Right cardiac atrium (tissue), 5 donors: Measurements from ENCODE around the gene SORCS2. TPM values are rescaled to one million over a fixed set of nuclear protein-coding genes. Genes with fewer than 3 reads are reported as not detected.

ENCODE experiments used
- ATAC-seq, 2 donors: fragments of 200-7000 bp; cut with Tn5 transposase; one replicate each; pipeline versions ENCODE4 v1.8.0 to v1.9.1; 2020; ENCODE audit warnings: moderate library complexity in 2 of 2, mild to moderate bottlenecking in 1 of 2
- DNase-seq, 3 donors: peaks; one replicate each; pipeline ENCODE4 v3.0.0-alpha.2; 2020
- H3K27ac ChIP-seq: one replicate; pipeline ENCODE4 v1.5.1; 2013; ENCODE audit warnings: mild to moderate bottlenecking, low read length, control low read depth, moderate library complexity
- H3K27me3 ChIP-seq: one replicate; pipeline ENCODE4 v1.6.1; 2013; ENCODE audit not compliant: control insufficient read depth, insufficient read depth
- H3K4me1 ChIP-seq: one replicate; pipeline ENCODE4 v1.6.1; 2013; ENCODE audit warnings: low read length; ENCODE audit not compliant: control insufficient read depth, insufficient read depth
- H3K4me3 ChIP-seq: one replicate; pipeline ENCODE4 v1.5.1; 2013; ENCODE audit warnings: low read length, control low read depth
- H3K9me3 ChIP-seq: one replicate; pipeline ENCODE4 v1.6.1; 2013; ENCODE audit warnings: low read length; ENCODE audit not compliant: control insufficient read depth
- WGBS: extraction: QIAGEN DNeasy Blood & Tissue Kit; methylation state at CpG from one replicate; pipeline ENCODE4 v1.1.7; 2013; 5-methylcytosine and 5-hydroxymethylcytosine counted together
- intact Hi-C, 4 donors: fragments of 100-400 bp; cut with DNase I; formaldehyde crosslinking; loops; one replicate each; pipeline versions ENCODE4 v1.11.0 to v1.14.0; 2022 to 2023
- polyA plus RNA-seq: library from polyadenylated mRNA; stranded (reverse); fragments of 200-250 nt; gene quantifications from one replicate; pipeline ENCODE4 v1.2.3, GENCODE V29; 2013
- total RNA-seq, 4 donors: library from RNA; stranded (reverse); fragmentation: NEBNext Ultra II Directional; extraction: Animal tissue kit (Norgen Biotek cat#: 25700); gene quantifications; one replicate each; pipeline ENCODE4 v1.2.1, GENCODE V29; 2021
- donor health status: healthy with polysubstance abuse.
- donor health status: DM: no; HTN: yes; CAD: no.
- donor health status: DM: no; HTN: no; CAD: no.
- donor health status: DM: no; HTN: yes; CAD: no; lungs with severe emphysema.
- donor health status: DM: yes; HTN: yes; CAD: no.

SORCS2 gene
- total and polyA plus RNA-seq, 5 donors, result 2.1 to 7.3 (median 2.7) TPM

DNA sequence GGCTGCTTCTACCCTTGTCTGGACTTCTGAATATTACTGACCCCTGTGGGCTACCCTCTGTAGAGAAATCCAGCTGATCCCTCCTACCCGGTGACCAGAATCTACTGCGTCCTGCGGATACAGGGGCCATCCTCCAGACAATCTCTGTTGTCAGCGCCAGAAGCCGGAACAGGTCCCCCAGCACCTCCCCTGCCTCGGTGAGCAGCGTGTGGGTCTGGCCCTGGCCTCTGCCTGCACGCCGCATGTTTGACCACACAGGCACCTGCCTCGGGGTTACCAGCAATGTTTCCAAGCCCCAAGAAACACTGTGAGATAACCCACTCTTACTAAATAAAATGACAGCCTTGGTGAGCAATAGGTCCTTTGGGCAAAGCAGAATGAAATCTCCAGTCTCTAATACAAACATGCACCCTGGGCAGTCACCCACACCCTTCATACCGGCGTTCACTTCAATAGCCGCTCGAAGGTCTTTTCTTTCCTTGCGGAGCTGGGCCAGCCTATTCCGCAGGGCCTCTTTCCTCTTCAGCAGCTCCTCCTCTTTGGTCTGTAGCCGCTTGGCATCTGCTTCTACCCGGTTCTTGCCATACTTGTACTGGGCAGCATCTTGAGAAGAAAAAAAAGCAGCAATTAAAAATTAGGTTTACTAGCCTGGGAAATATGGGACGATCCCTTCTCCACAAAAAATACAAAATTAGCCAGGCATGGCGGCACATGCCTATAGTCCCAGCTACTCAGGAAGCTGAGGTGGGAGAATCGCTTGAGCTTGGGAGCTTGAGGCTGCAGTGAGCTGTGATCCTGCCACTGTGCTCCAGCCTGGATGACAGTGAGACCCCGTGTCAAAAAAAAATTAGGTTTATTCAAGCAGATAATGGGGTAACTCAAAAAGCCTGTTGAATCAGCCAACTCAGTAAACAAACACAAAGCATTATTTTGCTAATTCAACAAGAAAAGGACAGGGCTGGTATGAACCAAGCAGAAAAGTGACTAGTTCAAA is 582.3 kb downstream of the SORCS2 start:
- H3K4me1 ChIP-seq, result peaks cover 3% of the 10 kb centered on the region
- ATAC-seq, result no peak
- DNase-seq, result no peak

GRCh38 chr4:7775396-7775795 is 583.1 kb downstream of the SORCS2 start:
- no peak overlapping the region for H3K4me3 ChIP-seq
- H3K27me3 ChIP-seq, result no peaks in the 10 kb centered on the region
- H3K27ac ChIP-seq, result no peak overlapping the region
- ATAC-seq (no peak), DNase-seq (peak in 1 of 3 donors; percentile 18)
- peaks cover 5% of the 10 kb centered on the region for H3K4me1 ChIP-seq
- intact Hi-C loops, result no loop called here
- WGBS, result 80% methylated on average over 9 of the region's 9 CpGs
- no peaks in the 10 kb centered on the region for H3K9me3 ChIP-seq

More for the DNA sequence above, 582.3 kb downstream of the SORCS2 start:
- intact Hi-C loops, result no loop called here
- H3K27me3 ChIP-seq, result no peaks in the 10 kb centered on the region
- H3K27ac ChIP-seq, result no peak overlapping the region
- H3K4me3 ChIP-seq, result no peak overlapping the region
- no peaks in the 10 kb centered on the region for H3K9me3 ChIP-seq
- WGBS, result 92% methylated on average over 22 of the region's 22 CpGs

- intact Hi-C loops, result no loop called here
- H3K4me1 ChIP-seq, result peaks cover 11% of the 10 kb centered on the region
Measured at GRCh38 chr4:7777017-7777710, 584.8 kb downstream of the SORCS2 start.

DNA sequence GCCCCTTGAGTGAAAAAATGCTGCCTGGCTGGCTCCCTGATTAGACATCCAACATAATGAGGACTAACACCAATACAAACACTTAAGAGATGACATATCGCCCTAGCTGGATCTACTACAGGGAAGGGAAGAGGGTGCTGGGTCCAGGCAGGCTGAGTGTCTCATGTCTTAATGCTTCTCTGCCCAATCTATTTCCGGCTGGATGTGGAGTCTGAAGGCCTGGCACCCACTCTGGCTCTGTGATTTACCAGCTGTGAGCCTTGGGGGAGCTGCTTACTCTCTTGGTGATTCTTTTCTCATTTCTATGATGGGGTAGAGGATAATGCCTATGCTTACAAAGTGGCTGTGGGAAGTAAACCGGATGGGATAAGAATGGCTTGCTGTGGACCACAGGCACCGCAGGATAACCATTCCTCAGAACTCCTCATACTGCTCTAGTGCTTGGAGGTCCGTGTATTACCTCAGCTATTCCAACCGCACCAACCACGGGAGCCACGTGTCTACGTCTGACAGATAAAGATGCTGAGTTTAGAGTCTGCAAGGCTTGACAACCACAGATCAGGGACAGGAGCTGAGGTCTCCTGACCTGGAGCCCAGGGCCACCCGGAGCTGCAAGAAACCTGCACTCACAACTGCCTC is 585.7 kb downstream of the SORCS2 start:
- H3K27ac ChIP-seq, result no peak overlapping the region
- H3K4me3 ChIP-seq, result no peak overlapping the region
- ATAC-seq (no peak), DNase-seq (no peak)
- WGBS, result 68% methylated on average over 10 of the region's 10 CpGs
- intact Hi-C loops, result no loop called here
- no peaks in the 10 kb centered on the region for H3K27me3 ChIP-seq
- no peaks in the 10 kb centered on the region for H3K9me3 ChIP-seq
- H3K4me1 ChIP-seq, result peaks cover 11% of the 10 kb centered on the region

More at GRCh38 chr4:7777017-7777710, 584.8 kb downstream of the SORCS2 start:
- WGBS, result 96% methylated on average over 17 of the region's 17 CpGs
- ATAC-seq, result no peak
- no peak for DNase-seq
- Histone ChIP-seq H3K9me3 (no peaks in the 10 kb centered on the region), H3K4me3 (no peak overlapping the region), H3K27ac (no peak overlapping the region), H3K27me3 (no peaks in the 10 kb centered on the region)

DNA sequence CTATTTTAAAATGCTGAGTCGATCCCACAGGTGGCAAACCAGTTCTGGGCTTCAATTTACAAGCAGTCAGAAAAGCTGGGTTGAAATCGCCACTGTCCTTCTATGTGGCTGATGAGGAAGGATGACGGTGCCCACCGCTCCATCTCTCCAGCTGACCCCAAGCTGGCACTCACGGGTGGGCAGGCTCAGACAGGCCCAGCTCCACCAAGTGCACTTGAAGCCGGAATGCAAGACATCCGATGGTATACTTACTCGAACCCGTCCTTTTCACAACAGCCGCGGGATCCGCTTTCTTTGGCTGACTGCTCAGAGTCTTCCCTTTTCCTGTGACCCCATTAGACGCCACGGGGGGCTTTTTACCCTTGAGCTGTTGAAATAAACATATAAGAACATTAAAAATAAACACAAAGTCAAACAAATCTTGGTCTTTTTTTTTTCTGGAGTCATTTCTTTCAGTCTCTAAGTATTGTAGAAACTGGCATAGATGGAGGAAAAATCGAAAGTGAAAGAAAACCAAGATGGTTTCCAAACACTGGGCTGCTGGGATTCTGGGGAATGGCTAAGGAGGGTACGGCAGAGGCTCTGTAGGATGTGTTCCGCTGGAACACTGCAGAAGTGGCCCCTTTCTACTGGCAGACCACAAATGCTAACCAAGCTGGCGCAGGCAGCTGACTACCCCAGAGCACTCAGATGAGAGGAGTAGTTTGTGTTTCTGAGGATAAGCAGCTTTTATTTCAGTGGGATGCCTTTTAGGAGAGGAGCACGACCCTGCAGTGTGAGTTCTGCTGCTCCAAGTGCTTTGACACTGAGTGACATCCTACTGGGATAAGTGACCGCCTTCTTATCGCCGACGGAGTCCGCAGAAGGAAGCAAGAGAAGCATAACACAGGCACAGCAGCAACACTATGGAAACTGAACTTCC is 586.4 kb downstream of the SORCS2 start:
- Histone ChIP-seq H3K27ac (peak overlapping the region; percentile 83), H3K9me3 (no peaks in the 10 kb centered on the region), H3K4me1 (peaks cover 11% of the 10 kb centered on the region), H3K27me3 (no peaks in the 10 kb centered on the region), H3K4me3 (peak overlapping the region; percentile 4)
- no peak for DNase-seq
- 52% methylated on average over 24 of the region's 24 CpGs for WGBS
- ATAC-seq, result peak; percentile 21 to 23
- intact Hi-C loops, result no loop called here

GRCh38 chr4:7779432-7779768 is 587.1 kb downstream of the SORCS2 start:
- Histone ChIP-seq H3K4me1 (peaks cover 11% of the 10 kb centered on the region), H3K4me3 (peak overlapping the region; percentile 7), H3K27me3 (no peaks in the 10 kb centered on the region), H3K27ac (peak overlapping the region; percentile 83), H3K9me3 (no peaks in the 10 kb centered on the region)
- WGBS, result 45% methylated on average over 5 of the region's 5 CpGs
- intact Hi-C loops, result no loop called here
- ATAC-seq, result peak in 1 of 2 donors; percentile 46
- no peak for DNase-seq

DNA sequence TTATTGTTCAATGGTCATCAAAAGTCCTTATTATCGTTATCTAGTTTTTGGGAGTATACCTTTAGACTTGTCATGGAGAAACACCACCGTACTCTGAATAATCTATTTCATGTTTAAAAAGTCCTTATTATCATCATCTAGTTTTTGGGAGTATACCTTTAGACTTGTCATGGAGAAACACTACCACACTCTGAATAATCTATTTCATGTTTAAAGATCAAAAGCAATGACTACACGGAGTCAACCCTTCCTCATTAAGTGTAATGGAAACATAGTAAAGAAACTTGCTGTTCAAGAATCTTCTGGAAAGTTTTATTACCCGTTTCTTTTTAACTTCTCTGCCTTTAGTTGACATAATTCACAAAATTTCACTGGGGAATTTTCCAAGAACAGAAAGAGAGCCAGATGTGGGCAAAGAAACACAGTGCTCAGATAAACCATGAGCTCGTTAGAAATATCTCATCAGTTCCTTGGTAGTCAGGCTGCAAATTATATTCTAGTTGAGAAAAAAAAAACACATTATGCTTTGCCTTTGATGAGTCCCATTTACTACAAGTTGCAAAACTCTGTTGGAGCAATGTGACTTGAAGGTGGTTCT is 588.5 kb downstream of the SORCS2 start:
- peak overlapping the region; percentile 86 for H3K27ac ChIP-seq
- WGBS, result 60% methylated on average over 5 of the region's 5 CpGs
- ATAC-seq, result no peak

GRCh38 chr4:7781366-7781765 is 589.0 kb downstream of the SORCS2 start:
- peaks cover 11% of the 10 kb centered on the region for H3K4me1 ChIP-seq
- H3K27ac ChIP-seq, result peak overlapping the region; percentile 86
- intact Hi-C loops, result no loop called here
- WGBS, result 18% methylated on average over 13 of the region's 13 CpGs
- ATAC-seq (peak; percentile 68 to 82), DNase-seq (peak; percentile 47 to 75 (median 72))
- H3K4me3 ChIP-seq, result no peak overlapping the region
- no peaks in the 10 kb centered on the region for H3K9me3 ChIP-seq
- no peaks in the 10 kb centered on the region for H3K27me3 ChIP-seq

More for the DNA sequence above, 588.5 kb downstream of the SORCS2 start:
- H3K27me3 ChIP-seq, result no peaks in the 10 kb centered on the region
- no peak for DNase-seq
- peaks cover 11% of the 10 kb centered on the region for H3K4me1 ChIP-seq
- no peak overlapping the region for H3K4me3 ChIP-seq
- no peaks in the 10 kb centered on the region for H3K9me3 ChIP-seq
- intact Hi-C loops, result no loop called here

- H3K27ac ChIP-seq, result peak overlapping the region; percentile 56
- WGBS, result 56% methylated on average over 17 of the region's 17 CpGs
- ATAC-seq (peak in 1 of 2 donors; percentile 20), DNase-seq (no peak)
- intact Hi-C loops, result no loop called here
- H3K27me3 ChIP-seq, result no peaks in the 10 kb centered on the region
- peaks cover 11% of the 10 kb centered on the region for H3K4me1 ChIP-seq
- no peaks in the 10 kb centered on the region for H3K9me3 ChIP-seq
- H3K4me3 ChIP-seq, result no peak overlapping the region
Measured at GRCh38 chr4:7781993-7782392, 589.7 kb downstream of the SORCS2 start.

GRCh38 chr4:7782783-7783182 is 590.4 kb downstream of the SORCS2 start:
- ATAC-seq (no peak), DNase-seq (no peak)
- Histone ChIP-seq H3K4me1 (peaks cover 11% of the 10 kb centered on the region), H3K27ac (no peak overlapping the region), H3K27me3 (no peaks in the 10 kb centered on the region), H3K4me3 (no peak overlapping the region), H3K9me3 (no peaks in the 10 kb centered on the region)
- intact Hi-C loops, result no loop called here
- WGBS, result 26% methylated on average over 8 of the region's 8 CpGs
